Measurements from ENCODE around the gene TMEM266.

TMEM266 gene

DNA sequence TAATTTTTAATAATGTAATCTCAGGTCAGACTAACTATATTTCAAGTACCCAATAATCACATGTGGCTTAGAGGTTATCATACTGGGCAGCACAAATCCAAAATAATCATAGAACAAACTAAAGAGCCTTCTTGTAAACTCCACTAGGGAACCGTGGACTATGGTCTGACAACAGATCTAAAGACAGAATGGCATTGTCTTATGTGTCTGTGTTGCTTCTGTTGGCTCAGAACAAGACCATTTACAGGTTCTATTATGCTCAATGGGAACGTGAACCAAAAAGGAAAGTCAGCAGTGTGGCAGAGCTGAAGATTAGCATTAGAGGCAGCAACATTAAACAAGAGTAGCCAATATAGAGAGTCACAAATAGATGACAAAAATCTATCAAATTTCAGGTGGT is 176.6 kb downstream of the TMEM266 start:
- Histone ChIP-seq H3K4me3 (ENCODE audit: low read length) (no peak overlapping the region), H3K27me3 (replicated peaks; ENCODE audit: control insufficient read depth, insufficient read depth, low read length) (no peaks in the 10 kb centered on the region), H3K9me3 (ENCODE audit: control insufficient read depth, low read length) (no peaks in the 10 kb centered on the region), H3K36me3 (ENCODE audit: control insufficient read depth, insufficient read depth, low read length, severe bottlenecking) (peaks cover 21% of the 10 kb centered on the region), H3K4me1 (ENCODE audit: control insufficient read depth, insufficient read depth, low read length) (no peaks in the 10 kb centered on the region), H3K9ac (ENCODE audit: low read length) (no peak overlapping the region)
- no peak for DNase-seq (ENCODE audit: low read depth)

GRCh38 chr15:76239786-76240185 is 180.0 kb downstream of the TMEM266 start:
- Histone ChIP-seq H3K27me3 (replicated peaks; ENCODE audit: control insufficient read depth, insufficient read depth, low read length) (no peaks in the 10 kb centered on the region), H3K9ac (ENCODE audit: low read length) (no peak overlapping the region), H3K4me3 (ENCODE audit: low read length) (no peak overlapping the region), H3K9me3 (ENCODE audit: control insufficient read depth, low read length) (no peaks in the 10 kb centered on the region), H3K36me3 (ENCODE audit: control insufficient read depth, insufficient read depth, low read length, severe bottlenecking) (peaks cover 29% of the 10 kb centered on the region), H3K4me1 (ENCODE audit: control insufficient read depth, insufficient read depth, low read length) (no peaks in the 10 kb centered on the region)
- no peak for DNase-seq (ENCODE audit: low read depth)

DNA sequence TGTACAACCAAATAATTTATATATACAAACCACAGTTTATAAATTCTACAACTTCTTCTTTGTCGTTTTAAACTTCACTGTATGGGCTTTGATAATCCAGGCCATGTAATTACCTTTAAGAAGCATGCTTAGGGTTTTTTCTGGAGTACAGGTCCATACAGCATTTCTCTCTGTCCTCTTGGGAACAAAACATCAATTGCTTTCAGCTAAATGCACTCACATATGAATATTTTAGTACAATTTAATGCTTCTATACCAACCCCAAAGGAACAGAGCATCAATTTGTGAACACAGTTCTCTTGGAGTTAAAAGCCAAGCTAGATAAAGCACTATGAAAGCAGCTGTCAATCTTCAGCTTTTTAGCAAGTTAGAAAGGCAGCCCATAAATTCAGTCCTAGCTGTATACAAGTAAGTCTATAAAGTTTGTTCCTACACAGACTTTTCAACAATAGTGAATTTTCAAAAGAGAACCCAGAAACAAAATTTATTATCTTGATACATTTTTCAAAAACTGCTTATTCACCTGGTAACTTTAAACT is 185.4 kb downstream of the TMEM266 start:
- Histone ChIP-seq H3K27me3 (replicated peaks; ENCODE audit: control insufficient read depth, insufficient read depth, low read length) (no peaks in the 10 kb centered on the region), H3K36me3 (ENCODE audit: control insufficient read depth, insufficient read depth, low read length, severe bottlenecking) (peaks cover 43% of the 10 kb centered on the region), H3K4me3 (ENCODE audit: low read length) (no peak overlapping the region), H3K4me1 (ENCODE audit: control insufficient read depth, insufficient read depth, low read length) (no peaks in the 10 kb centered on the region), H3K9me3 (ENCODE audit: control insufficient read depth, low read length) (no peaks in the 10 kb centered on the region), H3K9ac (ENCODE audit: low read length) (no peak overlapping the region)
- DNase-seq (ENCODE audit: low read depth) = no peak

DNA sequence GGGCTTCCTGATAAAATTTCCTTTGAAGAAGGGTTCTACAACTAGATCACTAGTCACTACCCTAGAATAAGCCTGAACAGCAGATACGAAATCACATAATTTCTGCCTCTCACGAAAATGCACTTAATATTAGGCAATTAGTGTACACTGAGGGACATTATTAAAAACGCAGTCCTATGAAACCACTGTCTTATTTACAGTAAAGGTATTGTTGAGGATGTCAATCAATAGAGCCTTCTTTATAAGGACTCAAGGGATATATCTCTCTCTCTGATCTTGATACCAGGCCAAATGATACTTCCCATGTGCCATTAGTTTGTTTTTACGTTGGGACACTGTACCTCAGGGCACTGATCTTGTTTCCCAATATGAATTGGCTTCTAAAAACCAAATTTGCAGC is 191.9 kb downstream of the TMEM266 start:
- DNase-seq (ENCODE audit: low read depth) = no peak
- Histone ChIP-seq H3K4me1 (ENCODE audit: control insufficient read depth, insufficient read depth, low read length) (peaks cover 4% of the 10 kb centered on the region), H3K4me3 (ENCODE audit: low read length) (no peak overlapping the region), H3K27me3 (replicated peaks; ENCODE audit: control insufficient read depth, insufficient read depth, low read length) (no peaks in the 10 kb centered on the region), H3K36me3 (ENCODE audit: control insufficient read depth, insufficient read depth, low read length, severe bottlenecking) (peaks cover 33% of the 10 kb centered on the region), H3K9ac (ENCODE audit: low read length) (no peak overlapping the region), H3K9me3 (ENCODE audit: control insufficient read depth, low read length) (no peaks in the 10 kb centered on the region)

DNA sequence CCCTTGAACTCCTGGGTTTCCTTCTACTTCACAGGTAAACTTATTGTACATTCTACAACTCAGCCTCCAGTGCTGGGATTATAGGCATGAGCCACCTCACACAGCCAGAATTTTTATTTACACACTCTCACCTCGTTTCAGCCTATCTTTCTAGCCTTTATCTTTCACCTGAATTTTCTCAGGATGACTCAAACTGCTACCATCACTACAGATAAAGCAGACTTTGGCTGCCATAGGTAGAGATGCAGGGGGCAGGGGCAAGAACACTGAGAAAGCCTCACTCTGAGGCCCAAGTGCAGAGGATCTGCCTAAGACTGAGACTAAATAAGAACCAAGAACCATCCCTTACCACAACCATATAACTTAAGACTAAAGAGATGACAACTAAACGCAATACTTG is 192.5 kb downstream of the TMEM266 start:
- DNase-seq (ENCODE audit: low read depth) = no peak

GRCh38 chr15:76253691-76254473 is 194.1 kb downstream of the TMEM266 start:
- H3K4me1 ChIP-seq (ENCODE audit: control insufficient read depth, insufficient read depth, low read length) = peaks cover 4% of the 10 kb centered on the region
- no peak overlapping the region for H3K4me3 ChIP-seq (ENCODE audit: low read length)
- no peaks in the 10 kb centered on the region for H3K27me3 ChIP-seq (replicated peaks; ENCODE audit: control insufficient read depth, insufficient read depth, low read length)
- H3K9ac ChIP-seq (ENCODE audit: low read length) = no peak overlapping the region
- H3K36me3 ChIP-seq (ENCODE audit: control insufficient read depth, insufficient read depth, low read length, severe bottlenecking) = peaks cover 28% of the 10 kb centered on the region
- DNase-seq (ENCODE audit: low read depth) = no peak
- H3K9me3 ChIP-seq (ENCODE audit: control insufficient read depth, low read length) = no peaks in the 10 kb centered on the region

More for the DNA sequence above, 192.5 kb downstream of the TMEM266 start:
- Histone ChIP-seq H3K4me1 (ENCODE audit: control insufficient read depth, insufficient read depth, low read length) (peaks cover 4% of the 10 kb centered on the region), H3K36me3 (ENCODE audit: control insufficient read depth, insufficient read depth, low read length, severe bottlenecking) (peaks cover 32% of the 10 kb centered on the region), H3K9me3 (ENCODE audit: control insufficient read depth, low read length) (no peaks in the 10 kb centered on the region), H3K9ac (ENCODE audit: low read length) (no peak overlapping the region), H3K4me3 (ENCODE audit: low read length) (no peak overlapping the region), H3K27me3 (replicated peaks; ENCODE audit: control insufficient read depth, insufficient read depth, low read length) (no peaks in the 10 kb centered on the region)
